D721Med (cell line): ENCODE results near the gene LMNA.
"Not testable (repeated sequence)": the region's sequence is repeated elsewhere in the genome, so short reads cannot be mapped to it uniquely, and the experiment has no call there.

Experiments used
- DNase-seq: peaks from one replicate; pipeline ENCODE4 v3.0.0; 2011; ENCODE audit warnings: low spot score; ENCODE audit not compliant: insufficient read length
- FAIRE-seq: peaks from 2 replicates; lab custom pipeline; 2011; peaks lifted over from hg19 to GRCh38; lab: Jason Lieb, UNC
- CTCF ChIP-seq: IDR thresholded peaks from 2 replicates; pipeline ENCODE4 v1.5.1; 2012; ENCODE audit warnings: mild to moderate bottlenecking, control low read depth; ENCODE audit not compliant: insufficient read depth; ENCODE audit errors: missing control alignments

Gene LMNA

GRCh38 chr1:156114101-156114918 lies at the start of gene LMNA:
Gene LMNA, plus strand, starts transcription at chr1:156114711. Its CDS starts 208 bp downstream, at chr1:156114919.
- DNase-seq, result peak; percentile 92
- TF ChIP-seq CTCF, result no peak
- no peak for FAIRE-seq

- DNase-seq (no peak), FAIRE-seq (no peak)
- no peak for TF ChIP-seq CTCF
Measured at GRCh38 chr1:156065212-156065611, 49.3 kb upstream of the LMNA start.

GRCh38 chr1:156065871-156066270 lies 48.6 kb upstream of the LMNA start:
- DNase-seq (no peak), FAIRE-seq (no peak)
- no peak for TF ChIP-seq CTCF

- FAIRE-seq (no peak), DNase-seq (no peak)
- no peak for TF ChIP-seq CTCF
Measured at GRCh38 chr1:156067262-156067661, 47.2 kb upstream of the LMNA start.

GRCh38 chr1:156069490-156070455 lies 44.7 kb upstream of the LMNA start:
- no peak for TF ChIP-seq CTCF
- FAIRE-seq (no peak), DNase-seq (no peak)

GRCh38 chr1:156070548-156070947 lies 44.0 kb upstream of the LMNA start:
- DNase-seq (no peak), FAIRE-seq (no peak)
- TF ChIP-seq CTCF, result no peak

- not testable (repeated sequence) for FAIRE-seq, DNase-seq
Measured at GRCh38 chr1:156071332-156071816, 43.1 kb upstream of the LMNA start.
